ENCODE measurements around the gene UBE2E1. TPM values are rescaled to one million over a fixed set of nuclear protein-coding genes. Genes with fewer than 3 reads are reported as not detected.

UBE2E1 gene
- total RNA-seq, 4 donors from 2014 or later = 89.4 to 153 (median 121) TPM

DNA sequence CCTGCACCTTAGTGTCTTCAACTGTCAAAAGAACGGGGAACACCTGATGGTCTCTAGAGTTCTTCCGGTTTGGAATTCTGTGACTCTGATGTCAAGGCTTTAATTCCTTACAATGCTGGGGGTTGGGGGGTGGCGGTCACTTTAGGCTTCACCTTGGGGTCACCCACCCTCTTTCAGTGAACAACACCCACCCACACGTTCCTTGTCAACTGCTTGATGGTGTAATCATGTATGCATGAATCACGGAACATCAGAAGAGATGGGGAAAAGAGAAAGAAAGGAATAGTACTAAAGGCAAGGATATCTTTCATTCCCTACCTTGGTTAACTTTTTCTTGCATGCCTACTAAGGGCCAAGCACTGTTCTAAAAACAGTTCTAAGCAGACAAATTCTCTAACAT, 7.3 kb upstream of the UBE2E1 start:
- no peaks in the 10 kb centered on the region for H3K36me3 ChIP-seq
- H3K4me1 ChIP-seq = no peaks in the 10 kb centered on the region
- TF ChIP-seq EP300 (IDR thresholded peaks at IDR 0.05) = no peak
- TF ChIP-seq CTCF (IDR thresholded peaks at IDR 0.05) = no peak
- no peak for TF ChIP-seq POLR2AphosphoS5 (IDR thresholded peaks at IDR 0.05)
- TF ChIP-seq POLR2A (IDR thresholded peaks at IDR 0.05) = no peak
- 80% methylated on average over 4 of the region's 5 CpGs; no CpG with 5 or more reads in 1 of the 2 donors for WGBS, 2 donors (ENCODE audit: low coverage in 1 of 2)
- H3K4me3 ChIP-seq = no peak overlapping the region
- no peak for ATAC-seq
- H3K27ac ChIP-seq = no peak overlapping the region
- no peaks in the 10 kb centered on the region for H3K9me3 ChIP-seq
- no peaks in the 10 kb centered on the region for H3K27me3 ChIP-seq

GRCh38 chr3:23798876-23799275, 6.9 kb upstream of the UBE2E1 start:
- no peaks in the 10 kb centered on the region for H3K4me1 ChIP-seq
- H3K4me3 ChIP-seq = no peak overlapping the region
- no peaks in the 10 kb centered on the region for H3K36me3 ChIP-seq
- H3K27me3 ChIP-seq = no peaks in the 10 kb centered on the region
- no peaks in the 10 kb centered on the region for H3K9me3 ChIP-seq
- WGBS, 2 donors (ENCODE audit: low coverage in 1 of 2) = 55 to 79% methylated on average over 3 of the region's 3 CpGs
- no peak overlapping the region for H3K27ac ChIP-seq
- no peak for ATAC-seq
- TF ChIP-seq POLR2AphosphoS5 (IDR thresholded peaks at IDR 0.05) (no peak), EP300 (IDR thresholded peaks at IDR 0.05) (no peak), CTCF (IDR thresholded peaks at IDR 0.05) (no peak), POLR2A (IDR thresholded peaks at IDR 0.05) (no peak)

DNA sequence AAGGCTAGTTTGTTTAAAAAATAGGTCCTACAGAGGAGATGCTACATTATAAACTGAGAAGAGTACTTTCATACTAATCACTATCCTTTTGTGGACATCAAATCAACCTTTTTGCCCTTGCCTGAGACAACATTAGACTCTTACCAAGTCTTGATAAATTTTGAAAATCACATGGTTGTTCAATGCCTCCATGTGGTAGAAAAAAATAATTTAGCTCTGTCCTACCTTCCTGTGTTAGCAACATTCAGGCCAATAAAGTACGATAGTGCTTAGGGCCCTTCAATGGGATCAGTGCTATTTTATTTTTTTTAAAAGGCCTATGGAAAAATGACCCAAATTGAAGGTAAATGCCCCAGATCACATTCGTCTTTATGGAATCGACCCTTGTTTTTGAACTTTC, 5.0 kb upstream of the UBE2E1 start:
- H3K9me3 ChIP-seq = no peaks in the 10 kb centered on the region
- 47 to 52% methylated on average over 3 of the region's 3 CpGs for WGBS, 2 donors (ENCODE audit: low coverage in 1 of 2)
- peaks cover 0 to 6% (median 0%) of the 10 kb centered on the region in 3 donors for H3K4me1 ChIP-seq
- no peaks in the 10 kb centered on the region for H3K36me3 ChIP-seq
- no peak overlapping the region for H3K27ac ChIP-seq
- TF ChIP-seq POLR2A (IDR thresholded peaks at IDR 0.05) = no peak
- peak in 3 of 4 experiments; percentile 36 to 42 (median 36) for TF ChIP-seq CTCF (IDR thresholded peaks at IDR 0.05)
- no peak for TF ChIP-seq POLR2AphosphoS5 (IDR thresholded peaks at IDR 0.05)
- ATAC-seq = no peak
- no peak overlapping the region for H3K4me3 ChIP-seq
- no peaks in the 10 kb centered on the region for H3K27me3 ChIP-seq

GRCh38 chr3:23804441-23805209, 1.1 kb upstream of the UBE2E1 start:
- no peaks in the 10 kb centered on the region for H3K9me3 ChIP-seq
- no peak overlapping the region for H3K27ac ChIP-seq
- no peaks in the 10 kb centered on the region for H3K36me3 ChIP-seq
- no peak overlapping the region for H3K4me3 ChIP-seq
- no peak for ATAC-seq
- TF ChIP-seq EP300 (IDR thresholded peaks at IDR 0.05) = no peak
- TF ChIP-seq POLR2AphosphoS5 (IDR thresholded peaks at IDR 0.05) = no peak
- no peak for TF ChIP-seq POLR2A (IDR thresholded peaks at IDR 0.05)
- no peak for TF ChIP-seq CTCF (IDR thresholded peaks at IDR 0.05)
- H3K27me3 ChIP-seq = no peaks in the 10 kb centered on the region
- 77 to 85% methylated on average over 8 of the region's 8 CpGs for WGBS, 2 donors (ENCODE audit: low coverage in 1 of 2)
- H3K4me1 ChIP-seq = peaks cover 3 to 31% (median 19%) of the 10 kb centered on the region in 3 donors

DNA sequence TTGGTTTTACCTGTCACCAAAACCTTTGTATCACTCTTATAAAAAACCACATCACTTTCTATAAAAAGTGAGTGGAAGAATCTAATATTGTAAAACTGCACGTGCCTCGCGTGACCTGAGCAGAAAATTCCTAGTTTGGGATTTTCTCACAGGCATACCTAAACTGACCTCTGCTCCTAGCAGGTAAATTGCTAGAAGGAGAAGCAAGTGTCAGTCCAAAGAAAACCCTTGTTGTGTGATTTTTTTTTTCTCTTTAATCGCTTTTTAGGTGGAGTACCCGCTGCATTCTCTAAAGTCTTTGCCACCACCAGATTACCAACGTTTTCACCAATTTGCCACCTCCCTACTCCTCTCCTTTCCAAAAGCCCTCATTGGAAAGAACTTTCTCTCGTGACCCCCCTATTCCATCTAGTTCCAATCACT, 534 bp upstream of the UBE2E1 start:
- Histone ChIP-seq H3K27ac (peak overlapping the region; percentile 27 to 95 (median 92)), H3K4me3 (peak overlapping the region; percentile 82 to 93), H3K9me3 (no peaks in the 10 kb centered on the region), H3K4me1 (peaks cover 3 to 37% (median 23%) of the 10 kb centered on the region in 3 donors), H3K36me3 (no peaks in the 10 kb centered on the region), H3K27me3 (no peaks in the 10 kb centered on the region)
- TF ChIP-seq EP300 (IDR thresholded peaks at IDR 0.05) = no peak
- no peak for TF ChIP-seq POLR2A (IDR thresholded peaks at IDR 0.05)
- no peak for TF ChIP-seq POLR2AphosphoS5 (IDR thresholded peaks at IDR 0.05)
- TF ChIP-seq CTCF (IDR thresholded peaks at IDR 0.05) = no peak
- ATAC-seq = no peak
- 47 to 49% methylated on average over 7 of the region's 7 CpGs for WGBS, 2 donors (ENCODE audit: low coverage in 1 of 2)

Data from gastroesophageal sphincter (tissue), 4 donors.